ENCODE measurements around the gene APLF. TPM values are rescaled to one million over a fixed set of nuclear protein-coding genes. Genes with fewer than 3 reads are reported as not detected.

The APLF gene
- total and polyA plus RNA-seq, 9 donors: 1.0 to 14.1 (median 9.3) TPM

- DNase-seq: no peak
- no peaks in the 10 kb centered on the region for H3K36me3 ChIP-seq
- no peaks in the 10 kb centered on the region for H3K4me1 ChIP-seq (ENCODE audit: insufficient read depth)
- no peaks in the 10 kb centered on the region for H3K9me3 ChIP-seq
- H3K4me3 ChIP-seq: no peak overlapping the region
- intact Hi-C loops (cut with DNase I): no loop called here
- H3K27ac ChIP-seq: no peak overlapping the region
- TF ChIP-seq EP300 (IDR thresholded peaks at IDR 0.05): no peak
- no peak for TF ChIP-seq CTCF (IDR thresholded peaks at IDR 0.05)
- TF ChIP-seq POLR2A (IDR thresholded peaks at IDR 0.05): no peak
- no peaks in the 10 kb centered on the region for H3K27me3 ChIP-seq
- WGBS, 3 donors: 86 to 93% (median 87%) methylated on average over 16 of the region's 16 CpGs
Measured at GRCh38 chr2:68447118-68447517, 20.3 kb upstream of the APLF start.

GRCh38 chr2:68448671-68449653, 18.4 kb upstream of the APLF start:
- Histone ChIP-seq H3K9me3 (no peaks in the 10 kb centered on the region), H3K27ac (no peak overlapping the region), H3K36me3 (no peaks in the 10 kb centered on the region), H3K27me3 (no peaks in the 10 kb centered on the region), H3K4me3 (no peak overlapping the region), H3K4me1 (ENCODE audit: insufficient read depth) (no peaks in the 10 kb centered on the region)
- TF ChIP-seq CTCF (IDR thresholded peaks at IDR 0.05): no peak
- TF ChIP-seq EP300 (IDR thresholded peaks at IDR 0.05): no peak
- TF ChIP-seq POLR2A (IDR thresholded peaks at IDR 0.05): no peak
- DNase-seq: peak in 2 of 5 donors; percentile 35 to 37
- WGBS, 3 donors: 90 to 95% (median 93%) methylated on average over 23 to 24 of the region's 24 CpGs
- intact Hi-C loops (cut with DNase I): no loop called here

GRCh38 chr2:68452158-68452900, 15.1 kb upstream of the APLF start:
- peak in 2 of 5 donors; percentile 35 to 57 for DNase-seq
- Histone ChIP-seq H3K27me3 (no peaks in the 10 kb centered on the region), H3K27ac (no peak overlapping the region), H3K9me3 (no peaks in the 10 kb centered on the region), H3K4me3 (no peak overlapping the region), H3K4me1 (ENCODE audit: insufficient read depth) (no peaks in the 10 kb centered on the region), H3K36me3 (no peaks in the 10 kb centered on the region)
- 60 to 63% (median 62%) methylated on average over 5 of the region's 5 CpGs for WGBS, 3 donors
- no peak for TF ChIP-seq POLR2A (IDR thresholded peaks at IDR 0.05)
- TF ChIP-seq CTCF (IDR thresholded peaks at IDR 0.05): no peak
- intact Hi-C loops (cut with DNase I): no loop called here

GRCh38 chr2:68453761-68454360, 13.5 kb upstream of the APLF start:
- 74 to 83% (median 74%) methylated on average over 2 of the region's 2 CpGs for WGBS, 3 donors
- H3K27ac ChIP-seq: no peak overlapping the region
- intact Hi-C loops (cut with DNase I): no loop called here

More at GRCh38 chr2:68453761-68454360, 13.5 kb upstream of the APLF start:
- TF ChIP-seq CTCF (IDR thresholded peaks at IDR 0.05) (no peak), POLR2A (IDR thresholded peaks at IDR 0.05) (no peak)
- Histone ChIP-seq H3K4me1 (ENCODE audit: insufficient read depth) (no peaks in the 10 kb centered on the region), H3K27me3 (no peaks in the 10 kb centered on the region), H3K4me3 (no peak overlapping the region), H3K9me3 (no peaks in the 10 kb centered on the region), H3K36me3 (no peaks in the 10 kb centered on the region)
- DNase-seq: no peak

All from ovary (tissue), 9 donors.